Osteocyte (in vitro differentiated cells): ENCODE results near the gene FRMD1. TPM values are rescaled to one million over a fixed set of nuclear protein-coding genes. Genes with fewer than 3 reads are reported as not detected.

Source experiments
- DNase-seq: peaks from one replicate; pipeline ENCODE4 v3.0.0; 2021; ENCODE audit warnings: mixed read lengths; ENCODE audit not compliant: unreplicated experiment; ENCODE audit errors: extremely low spot score
- H3K27ac Mint-ChIP-seq: one replicate; pipeline ENCODE4 v1.8.0; 2021; ENCODE audit warnings: mild to moderate bottlenecking, mixed read lengths; ENCODE audit not compliant: unreplicated experiment
- H3K27me3 Mint-ChIP-seq: one replicate; pipeline ENCODE4 v1.8.0; 2021; ENCODE audit warnings: mixed read lengths; ENCODE audit not compliant: unreplicated experiment
- H3K36me3 Mint-ChIP-seq: one replicate; pipeline ENCODE4 v1.8.0; 2021; ENCODE audit warnings: mixed read lengths; ENCODE audit not compliant: unreplicated experiment
- H3K4me1 Mint-ChIP-seq: one replicate; pipeline ENCODE4 v1.8.0; 2021; ENCODE audit warnings: mixed read lengths; ENCODE audit not compliant: unreplicated experiment
- H3K4me3 Mint-ChIP-seq: one replicate; pipeline ENCODE4 v1.8.0; 2021; ENCODE audit warnings: mild to moderate bottlenecking, moderate library complexity, mixed read lengths; ENCODE audit not compliant: unreplicated experiment
- H3K9me3 Mint-ChIP-seq: one replicate; pipeline ENCODE4 v1.8.0; 2021; ENCODE audit warnings: mixed read lengths; ENCODE audit not compliant: unreplicated experiment
- total RNA-seq: library from RNA; stranded (reverse); gene quantifications from 2 replicates; pipeline ENCODE4 v1.2.1, GENCODE V29; 2021
- TF ChIP-seq, protein P1 (sequence below): fragments of 200-600 bp; sonication (generic); IDR thresholded peaks from 2 replicates; pipeline ENCODE4 v1.5.0; 2021; ENCODE audit warnings: antibody characterized with exemption, mild to moderate bottlenecking, moderate library complexity

FRMD1 gene
- total RNA-seq, 1 donor from 2014 or later, result 0.05 TPM

DNA sequence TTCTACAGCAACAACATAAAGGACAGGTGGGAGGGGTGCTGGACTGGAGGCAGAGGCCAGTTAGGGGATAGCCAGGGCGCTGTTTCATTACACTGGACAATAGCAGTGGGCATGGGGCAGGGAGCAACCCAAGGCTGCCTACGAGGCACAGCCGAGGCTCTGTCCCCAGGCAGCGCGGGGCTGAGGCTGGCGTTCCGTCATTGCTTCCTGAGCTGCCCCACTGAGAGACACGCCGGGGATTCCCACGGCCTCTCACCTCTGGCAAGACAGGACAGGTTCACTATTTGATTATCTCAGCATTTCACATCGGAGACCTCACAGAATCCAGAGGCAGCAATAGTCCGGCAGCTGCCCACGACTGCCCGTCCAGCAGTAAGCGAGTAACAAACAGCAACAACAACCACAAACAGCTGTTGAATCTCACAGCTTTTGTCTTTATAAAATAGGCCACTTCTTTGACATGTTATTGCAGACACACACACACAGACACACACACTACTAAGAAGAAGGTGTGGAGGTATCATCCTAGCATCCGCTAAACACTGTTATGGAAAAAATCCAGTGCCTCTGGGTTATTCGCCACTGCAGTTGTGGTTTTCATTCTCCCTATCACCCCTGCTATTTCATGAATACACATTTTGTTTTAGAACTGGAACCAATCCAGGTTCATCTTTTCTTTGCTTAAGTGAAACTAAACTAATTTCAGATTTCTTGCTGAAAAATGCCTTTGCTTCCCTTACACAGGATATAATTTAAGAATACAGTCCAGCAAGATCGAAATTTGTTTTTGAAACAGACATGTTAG, 62.1 kb downstream of the FRMD1 start:
- Mint-ChIP-seq H3K9me3 (peaks cover 15% of the 10 kb centered on the region), H3K27me3 (peaks cover 28% of the 10 kb centered on the region), H3K36me3 (no peaks in the 10 kb centered on the region), H3K27ac (no peak overlapping the region), H3K4me1 (peaks cover 8% of the 10 kb centered on the region), H3K4me3 (no peak overlapping the region)
- DNase-seq, result peak; percentile 66
- TF ChIP-seq, protein P1, sequence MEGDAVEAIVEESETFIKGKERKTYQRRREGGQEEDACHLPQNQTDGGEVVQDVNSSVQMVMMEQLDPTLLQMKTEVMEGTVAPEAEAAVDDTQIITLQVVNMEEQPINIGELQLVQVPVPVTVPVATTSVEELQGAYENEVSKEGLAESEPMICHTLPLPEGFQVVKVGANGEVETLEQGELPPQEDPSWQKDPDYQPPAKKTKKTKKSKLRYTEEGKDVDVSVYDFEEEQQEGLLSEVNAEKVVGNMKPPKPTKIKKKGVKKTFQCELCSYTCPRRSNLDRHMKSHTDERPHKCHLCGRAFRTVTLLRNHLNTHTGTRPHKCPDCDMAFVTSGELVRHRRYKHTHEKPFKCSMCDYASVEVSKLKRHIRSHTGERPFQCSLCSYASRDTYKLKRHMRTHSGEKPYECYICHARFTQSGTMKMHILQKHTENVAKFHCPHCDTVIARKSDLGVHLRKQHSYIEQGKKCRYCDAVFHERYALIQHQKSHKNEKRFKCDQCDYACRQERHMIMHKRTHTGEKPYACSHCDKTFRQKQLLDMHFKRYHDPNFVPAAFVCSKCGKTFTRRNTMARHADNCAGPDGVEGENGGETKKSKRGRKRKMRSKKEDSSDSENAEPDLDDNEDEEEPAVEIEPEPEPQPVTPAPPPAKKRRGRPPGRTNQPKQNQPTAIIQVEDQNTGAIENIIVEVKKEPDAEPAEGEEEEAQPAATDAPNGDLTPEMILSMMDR, result no peak

DNA sequence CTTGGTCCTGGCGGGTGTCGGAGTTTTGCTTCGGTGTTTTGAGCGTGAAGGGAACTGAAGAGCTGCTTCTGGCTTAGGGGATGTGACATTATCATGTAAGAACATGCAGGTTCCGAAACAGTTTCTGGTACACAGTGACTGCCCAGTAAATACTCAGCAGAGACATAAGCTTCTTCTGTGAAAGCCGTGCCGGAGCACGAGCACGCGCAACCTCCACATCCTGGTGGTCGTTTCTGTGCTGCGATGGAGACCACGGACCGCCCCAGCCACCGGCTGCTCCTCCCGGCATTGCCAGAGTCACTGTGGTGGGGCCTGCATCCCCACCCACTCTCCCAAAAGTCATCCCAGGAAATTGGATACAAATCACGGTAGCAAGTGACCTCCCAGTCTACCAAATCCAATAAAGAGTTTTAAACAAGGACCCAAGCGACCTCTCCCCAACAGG, 62.8 kb downstream of the FRMD1 start:
- TF ChIP-seq, protein P1, result no peak
- DNase-seq, result no peak
- H3K27me3 Mint-ChIP-seq, result peaks cover 22% of the 10 kb centered on the region
- H3K9me3 Mint-ChIP-seq, result peaks cover 22% of the 10 kb centered on the region
- no peaks in the 10 kb centered on the region for H3K36me3 Mint-ChIP-seq
- no peak overlapping the region for H3K4me3 Mint-ChIP-seq
- no peak overlapping the region for H3K27ac Mint-ChIP-seq
- peaks cover 8% of the 10 kb centered on the region for H3K4me1 Mint-ChIP-seq

DNA sequence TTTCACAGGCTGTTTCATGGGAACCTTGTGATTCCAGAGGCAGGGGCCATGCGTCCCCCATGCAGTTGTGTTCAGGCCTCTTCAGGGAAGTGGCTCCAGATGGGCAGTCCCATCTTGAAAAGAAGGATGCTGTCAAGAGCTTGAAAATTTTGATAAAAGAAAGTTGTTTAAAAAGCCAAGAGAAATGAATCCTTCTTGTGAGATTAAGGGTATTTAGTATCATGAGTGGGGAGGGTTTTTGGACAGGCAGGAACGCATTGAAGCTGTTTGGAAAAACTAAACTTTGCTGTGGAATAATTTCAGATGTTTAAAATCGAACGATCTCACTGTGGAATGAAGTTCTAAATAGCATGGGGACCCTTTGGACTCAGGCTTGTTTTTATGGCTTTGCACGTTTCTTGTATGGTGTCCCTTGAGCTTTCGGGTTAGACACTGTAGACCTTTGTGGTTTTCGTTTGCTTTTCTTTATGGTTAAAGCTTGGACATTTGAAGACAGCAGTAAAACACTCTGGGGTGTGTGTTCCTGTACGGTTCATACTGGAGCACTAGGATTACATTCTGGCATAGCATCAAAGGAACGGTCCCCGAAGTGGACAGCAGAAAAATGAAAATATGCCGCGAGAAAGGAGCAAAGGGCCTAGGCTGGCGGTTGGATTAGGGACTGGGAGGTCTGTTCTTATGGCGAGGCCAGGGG, 63.4 kb downstream of the FRMD1 start:
- no peak overlapping the region for H3K4me3 Mint-ChIP-seq
- no peak overlapping the region for H3K27ac Mint-ChIP-seq
- H3K36me3 Mint-ChIP-seq, result no peaks in the 10 kb centered on the region
- peaks cover 8% of the 10 kb centered on the region for H3K4me1 Mint-ChIP-seq
- peak; percentile 76 for DNase-seq
- H3K27me3 Mint-ChIP-seq, result peaks cover 16% of the 10 kb centered on the region
- TF ChIP-seq, protein P1, result no peak
- peaks cover 28% of the 10 kb centered on the region for H3K9me3 Mint-ChIP-seq

DNA sequence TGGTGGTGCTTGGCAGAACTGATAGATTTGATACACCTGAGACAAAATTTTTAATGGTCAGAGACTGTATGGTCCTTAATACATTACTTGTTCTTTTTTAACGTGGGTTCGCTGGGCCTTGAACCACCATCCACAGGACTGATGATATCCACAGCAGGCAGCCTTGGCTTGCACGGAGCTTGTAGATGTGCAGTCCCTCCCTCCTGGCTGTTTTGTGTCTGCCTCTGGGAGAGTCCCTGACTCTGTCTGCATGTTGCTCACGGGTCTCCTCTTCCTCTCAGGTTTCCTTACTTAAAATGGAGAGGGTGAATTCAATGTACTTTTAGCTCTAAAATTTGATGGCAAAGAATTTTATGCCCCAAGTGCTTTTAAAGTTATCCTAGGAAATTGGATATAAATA, 64.0 kb downstream of the FRMD1 start:
- H3K9me3 Mint-ChIP-seq, result peaks cover 33% of the 10 kb centered on the region
- H3K4me1 Mint-ChIP-seq, result peaks cover 8% of the 10 kb centered on the region
- TF ChIP-seq, protein P1, result no peak
- no peak overlapping the region for H3K4me3 Mint-ChIP-seq
- H3K27ac Mint-ChIP-seq, result no peak overlapping the region
- H3K36me3 Mint-ChIP-seq, result no peaks in the 10 kb centered on the region
- no peak for DNase-seq
- peaks cover 10% of the 10 kb centered on the region for H3K27me3 Mint-ChIP-seq

DNA sequence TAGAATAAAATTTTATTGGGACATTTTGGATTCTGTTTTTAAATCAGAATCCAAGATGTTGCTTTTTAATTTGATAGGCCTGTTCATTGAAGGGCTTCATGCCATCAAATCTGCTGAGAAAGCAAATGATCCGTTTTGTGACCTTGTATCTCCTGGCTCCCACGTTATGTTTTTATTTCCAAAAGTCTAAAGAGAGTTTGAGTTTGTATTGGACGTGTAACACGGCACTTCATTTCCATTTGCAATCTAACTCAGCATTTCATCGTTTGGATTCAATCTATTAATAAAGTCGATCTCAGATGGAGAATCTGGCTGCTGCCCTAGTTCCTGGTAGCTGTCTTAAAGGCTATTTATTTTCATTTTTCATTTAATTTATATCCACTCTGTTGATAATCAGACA, 64.6 kb downstream of the FRMD1 start:
- no peak overlapping the region for H3K4me3 Mint-ChIP-seq
- H3K27me3 Mint-ChIP-seq, result peaks cover 6% of the 10 kb centered on the region
- H3K27ac Mint-ChIP-seq, result no peak overlapping the region
- no peaks in the 10 kb centered on the region for H3K36me3 Mint-ChIP-seq
- TF ChIP-seq, protein P1, result no peak
- DNase-seq, result no peak
- peaks cover 39% of the 10 kb centered on the region for H3K9me3 Mint-ChIP-seq
- H3K4me1 Mint-ChIP-seq, result peaks cover 9% of the 10 kb centered on the region
